ENCODE data around the gene PKHD1.

GRCh38 chr6:51844336-51844735 is 243.1 kb downstream of the PKHD1 start:
- no peak for TF ChIP-seq CTCF (IDR thresholded peaks at IDR 0.05)
- TF ChIP-seq POLR2A (IDR thresholded peaks at IDR 0.05), result no peak
